MM.1S (cell line): ENCODE measurements around the gene TJP2.

ENCODE experiments used
- CTCF ChIP-seq: fragments of 300-600 bp; sonication (generic); IDR thresholded peaks from 2 replicates; pipeline ENCODE4 v1.5.1; 2016; ENCODE audit warnings: antibody characterized with exemption, low read length, mixed read lengths
- EZH2 ChIP-seq: fragments of 300-600 bp; sonication (generic); optimal IDR thresholded peaks from 2 replicates; pipeline ENCODE3; 2017; ENCODE audit warnings: low read depth, mild to moderate bottlenecking, antibody characterized with exemption, low read length, mixed read lengths

- TF ChIP-seq CTCF (no peak), EZH2 (no peak)
These were observed 76.6 kb downstream of the TJP2 start for GRCh38 chr9:69250681-69251080.
